ENCODE data around the gene IFNLR1.

- no peak for TF ChIP-seq CTCF (IDR thresholded peaks at IDR 0.05; ENCODE audit: poor library complexity)
- TF ChIP-seq EZH2phosphoT487 (IDR thresholded peaks at IDR 0.05; ENCODE audit: low read depth, severe bottlenecking, unreplicated experiment) = no peak
These were observed 23.1 kb downstream of the IFNLR1 start for GRCh38 chr1:24164004-24164403.
